GM23338 (cell line): Measurements from ENCODE around the gene N4BP2L1.

Experiments
- EZH2 ChIP-seq: fragments of 200-600 bp; sonication (generic); IDR thresholded peaks from one replicate; pipeline ENCODE4 v1.8.0; 2017; ENCODE audit warnings: antibody characterized with exemption, mild to moderate bottlenecking, low read depth; ENCODE audit not compliant: unreplicated experiment
- EZH2phosphoT487 ChIP-seq: fragments of 200-600 bp; sonication (generic); IDR thresholded peaks from one replicate; pipeline ENCODE4 v1.8.1; 2018; ENCODE audit warnings: antibody characterized with exemption; ENCODE audit not compliant: unreplicated experiment
- JUNB ChIP-seq: IDR thresholded peaks from one replicate; pipeline ENCODE4 v1.6.1; 2016; ENCODE audit warnings: antibody characterized with exemption; ENCODE audit not compliant: unreplicated experiment
- POLR2AphosphoS5 ChIP-seq: IDR thresholded peaks from 2 replicates; pipeline ENCODE4 v1.6.1; 2016; ENCODE audit warnings: antibody characterized with exemption, low read depth
- TF ChIP-seq, protein P1 (sequence below), 2 experiments: fragments of 200-600 bp in 1 of 2; sonication (generic) in 1 of 2; conservative IDR thresholded peaks; 2 replicates each; pipeline versions ENCODE4 v1.5.1 to v1.6.1; 2016 to 2017; ENCODE audit warnings: antibody characterized with exemption in 2 of 2, low read depth in 2 of 2, mild to moderate bottlenecking in 2 of 2, moderate library complexity in 1 of 2
- TF ChIP-seq, protein P2 (sequence below): IDR thresholded peaks from one replicate; pipeline ENCODE4 v1.6.1; 2018; ENCODE audit warnings: antibody characterized with exemption; ENCODE audit not compliant: unreplicated experiment

DNA sequence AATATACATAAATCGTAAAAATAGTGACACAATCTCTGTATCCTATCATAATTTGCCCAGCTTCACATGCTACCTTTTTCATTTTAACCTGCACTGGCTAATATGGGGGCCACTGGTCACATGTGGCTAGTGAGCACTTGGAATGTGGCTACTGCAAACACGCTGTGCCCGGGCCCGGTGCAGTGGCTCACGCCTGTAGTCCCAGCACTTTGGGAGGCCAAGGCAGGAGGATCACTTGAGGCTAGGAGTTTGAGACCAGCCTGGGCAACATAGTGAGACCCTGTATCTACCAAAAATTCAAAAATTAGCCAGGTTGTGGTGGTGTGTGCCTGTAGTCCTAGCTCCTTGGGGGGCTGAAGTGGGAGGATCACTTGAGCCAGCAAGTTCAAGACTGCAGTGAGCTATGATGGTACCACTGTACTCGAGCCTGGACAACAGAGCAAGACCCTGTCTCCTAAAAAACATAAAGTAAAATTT is 1.5 kb upstream of the N4BP2L1 start:
- TF ChIP-seq, protein P1, sequence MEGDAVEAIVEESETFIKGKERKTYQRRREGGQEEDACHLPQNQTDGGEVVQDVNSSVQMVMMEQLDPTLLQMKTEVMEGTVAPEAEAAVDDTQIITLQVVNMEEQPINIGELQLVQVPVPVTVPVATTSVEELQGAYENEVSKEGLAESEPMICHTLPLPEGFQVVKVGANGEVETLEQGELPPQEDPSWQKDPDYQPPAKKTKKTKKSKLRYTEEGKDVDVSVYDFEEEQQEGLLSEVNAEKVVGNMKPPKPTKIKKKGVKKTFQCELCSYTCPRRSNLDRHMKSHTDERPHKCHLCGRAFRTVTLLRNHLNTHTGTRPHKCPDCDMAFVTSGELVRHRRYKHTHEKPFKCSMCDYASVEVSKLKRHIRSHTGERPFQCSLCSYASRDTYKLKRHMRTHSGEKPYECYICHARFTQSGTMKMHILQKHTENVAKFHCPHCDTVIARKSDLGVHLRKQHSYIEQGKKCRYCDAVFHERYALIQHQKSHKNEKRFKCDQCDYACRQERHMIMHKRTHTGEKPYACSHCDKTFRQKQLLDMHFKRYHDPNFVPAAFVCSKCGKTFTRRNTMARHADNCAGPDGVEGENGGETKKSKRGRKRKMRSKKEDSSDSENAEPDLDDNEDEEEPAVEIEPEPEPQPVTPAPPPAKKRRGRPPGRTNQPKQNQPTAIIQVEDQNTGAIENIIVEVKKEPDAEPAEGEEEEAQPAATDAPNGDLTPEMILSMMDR (conservative IDR thresholded peaks at IDR 0.05; ENCODE audit: low read depth in 2 of 2): no peak
- TF ChIP-seq JUNB (no peak), POLR2AphosphoS5 (no peak), EZH2phosphoT487 (no peak), EZH2 (no peak)
- TF ChIP-seq, protein P2, sequence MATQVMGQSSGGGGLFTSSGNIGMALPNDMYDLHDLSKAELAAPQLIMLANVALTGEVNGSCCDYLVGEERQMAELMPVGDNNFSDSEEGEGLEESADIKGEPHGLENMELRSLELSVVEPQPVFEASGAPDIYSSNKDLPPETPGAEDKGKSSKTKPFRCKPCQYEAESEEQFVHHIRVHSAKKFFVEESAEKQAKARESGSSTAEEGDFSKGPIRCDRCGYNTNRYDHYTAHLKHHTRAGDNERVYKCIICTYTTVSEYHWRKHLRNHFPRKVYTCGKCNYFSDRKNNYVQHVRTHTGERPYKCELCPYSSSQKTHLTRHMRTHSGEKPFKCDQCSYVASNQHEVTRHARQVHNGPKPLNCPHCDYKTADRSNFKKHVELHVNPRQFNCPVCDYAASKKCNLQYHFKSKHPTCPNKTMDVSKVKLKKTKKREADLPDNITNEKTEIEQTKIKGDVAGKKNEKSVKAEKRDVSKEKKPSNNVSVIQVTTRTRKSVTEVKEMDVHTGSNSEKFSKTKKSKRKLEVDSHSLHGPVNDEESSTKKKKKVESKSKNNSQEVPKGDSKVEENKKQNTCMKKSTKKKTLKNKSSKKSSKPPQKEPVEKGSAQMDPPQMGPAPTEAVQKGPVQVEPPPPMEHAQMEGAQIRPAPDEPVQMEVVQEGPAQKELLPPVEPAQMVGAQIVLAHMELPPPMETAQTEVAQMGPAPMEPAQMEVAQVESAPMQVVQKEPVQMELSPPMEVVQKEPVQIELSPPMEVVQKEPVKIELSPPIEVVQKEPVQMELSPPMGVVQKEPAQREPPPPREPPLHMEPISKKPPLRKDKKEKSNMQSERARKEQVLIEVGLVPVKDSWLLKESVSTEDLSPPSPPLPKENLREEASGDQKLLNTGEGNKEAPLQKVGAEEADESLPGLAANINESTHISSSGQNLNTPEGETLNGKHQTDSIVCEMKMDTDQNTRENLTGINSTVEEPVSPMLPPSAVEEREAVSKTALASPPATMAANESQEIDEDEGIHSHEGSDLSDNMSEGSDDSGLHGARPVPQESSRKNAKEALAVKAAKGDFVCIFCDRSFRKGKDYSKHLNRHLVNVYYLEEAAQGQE: no peak
